ENCODE data around the gene FMO5.
"Not testable (repeated sequence)": the region's sequence is repeated elsewhere in the genome, so short reads cannot be mapped to it uniquely, and the experiment has no call there.

FMO5 gene, protein sequence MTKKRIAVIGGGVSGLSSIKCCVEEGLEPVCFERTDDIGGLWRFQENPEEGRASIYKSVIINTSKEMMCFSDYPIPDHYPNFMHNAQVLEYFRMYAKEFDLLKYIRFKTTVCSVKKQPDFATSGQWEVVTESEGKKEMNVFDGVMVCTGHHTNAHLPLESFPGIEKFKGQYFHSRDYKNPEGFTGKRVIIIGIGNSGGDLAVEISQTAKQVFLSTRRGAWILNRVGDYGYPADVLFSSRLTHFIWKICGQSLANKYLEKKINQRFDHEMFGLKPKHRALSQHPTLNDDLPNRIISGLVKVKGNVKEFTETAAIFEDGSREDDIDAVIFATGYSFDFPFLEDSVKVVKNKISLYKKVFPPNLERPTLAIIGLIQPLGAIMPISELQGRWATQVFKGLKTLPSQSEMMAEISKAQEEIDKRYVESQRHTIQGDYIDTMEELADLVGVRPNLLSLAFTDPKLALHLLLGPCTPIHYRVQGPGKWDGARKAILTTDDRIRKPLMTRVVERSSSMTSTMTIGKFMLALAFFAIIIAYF

DNA sequence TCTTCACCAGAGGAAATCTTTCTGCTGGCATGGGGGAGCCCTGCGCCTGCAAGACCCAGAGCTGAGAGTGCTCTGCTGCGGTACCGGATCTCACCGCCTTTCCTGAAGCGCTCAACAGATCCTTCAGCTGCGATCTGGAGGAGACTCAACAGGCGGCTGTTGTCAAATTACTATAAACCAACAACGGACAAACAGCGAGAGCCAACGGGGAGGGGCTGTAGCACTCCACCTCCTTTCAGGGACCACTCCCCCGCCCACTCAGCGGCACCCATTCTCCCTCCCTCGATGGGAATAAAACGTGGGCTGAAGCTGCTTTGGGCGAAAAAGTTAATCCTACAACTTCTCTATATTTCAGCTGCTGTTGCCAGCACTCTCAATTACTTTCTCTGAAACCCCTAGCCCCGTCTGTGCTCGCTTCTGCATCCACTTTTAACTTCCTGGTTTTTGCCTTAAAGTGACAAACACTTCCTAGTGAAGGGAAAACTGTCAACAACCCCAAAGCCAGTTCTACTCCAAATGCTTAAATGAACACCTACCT lies at the start of gene FMO5:
Gene FMO5, minus strand, starts transcription at position 147 of the 538 bp plus-strand sequence. CDS start 310 bp downstream, outside the sequence.
- peak; percentile 36 for DNase-seq (ENCODE audit: low spot score)

DNA sequence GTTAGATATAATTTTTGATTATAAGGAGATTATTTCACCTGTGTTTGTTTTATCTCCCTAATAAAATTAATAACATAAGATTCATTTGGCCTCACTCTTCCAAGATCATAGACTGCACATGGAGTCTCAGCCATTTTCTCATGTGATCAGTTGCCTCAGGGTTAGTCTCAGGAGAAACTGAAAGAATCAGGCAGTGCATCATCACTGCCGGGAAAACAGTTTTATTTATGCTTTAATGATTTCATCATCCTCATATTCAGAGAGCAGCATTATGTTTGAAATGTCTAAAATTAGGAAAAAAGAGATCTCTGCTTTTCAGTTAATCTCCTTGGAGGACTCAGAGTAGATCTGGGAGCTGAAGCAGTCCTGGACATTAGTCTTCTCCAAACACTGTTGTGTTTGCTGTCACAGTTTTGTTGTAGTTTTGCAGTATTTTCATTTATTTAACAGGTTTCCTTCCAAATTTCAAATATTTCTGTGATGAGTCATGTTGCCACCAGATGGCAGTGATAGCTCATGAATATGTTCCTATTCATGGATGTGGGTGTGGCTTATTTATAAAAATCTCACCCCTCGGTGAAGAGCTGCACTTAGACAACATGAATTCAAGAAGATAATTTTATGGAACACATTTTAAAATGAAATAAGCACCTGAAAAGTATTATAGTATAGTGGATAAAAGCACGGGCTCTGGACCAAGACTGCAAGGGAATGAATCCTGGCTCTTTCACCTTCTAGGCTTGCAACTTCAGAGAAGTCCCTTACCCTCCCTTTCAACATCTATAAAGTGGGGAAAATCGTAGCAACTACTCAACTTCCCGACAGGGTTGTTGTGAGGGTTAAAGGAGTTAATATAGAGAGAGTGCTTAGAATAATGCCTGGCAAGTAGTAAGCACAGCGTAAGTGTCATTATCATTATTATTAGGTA lies 48.5 kb upstream of the FMO5 start:
- peak; percentile 32 for DNase-seq (ENCODE audit: low spot score)

DNA sequence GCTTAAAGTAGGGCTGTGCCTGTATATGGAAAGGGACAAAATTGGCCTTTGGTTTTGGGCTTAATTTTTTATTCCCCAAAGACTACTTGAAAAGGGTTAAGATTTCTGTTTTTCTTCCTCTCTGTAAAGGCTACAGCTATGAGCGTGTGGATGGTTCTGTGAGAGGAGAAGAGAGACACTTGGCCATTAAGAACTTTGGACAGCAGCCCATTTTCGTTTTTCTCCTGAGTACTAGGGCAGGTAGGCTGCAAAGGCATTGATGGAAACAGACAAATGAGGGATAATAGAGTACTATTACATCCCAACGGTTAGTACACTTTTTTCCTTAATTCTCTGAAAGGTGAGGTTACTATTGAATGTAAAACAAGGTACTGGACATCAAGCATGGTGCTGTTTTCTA lies 46.9 kb upstream of the FMO5 start:
- DNase-seq (ENCODE audit: low spot score), result no peak

DNA sequence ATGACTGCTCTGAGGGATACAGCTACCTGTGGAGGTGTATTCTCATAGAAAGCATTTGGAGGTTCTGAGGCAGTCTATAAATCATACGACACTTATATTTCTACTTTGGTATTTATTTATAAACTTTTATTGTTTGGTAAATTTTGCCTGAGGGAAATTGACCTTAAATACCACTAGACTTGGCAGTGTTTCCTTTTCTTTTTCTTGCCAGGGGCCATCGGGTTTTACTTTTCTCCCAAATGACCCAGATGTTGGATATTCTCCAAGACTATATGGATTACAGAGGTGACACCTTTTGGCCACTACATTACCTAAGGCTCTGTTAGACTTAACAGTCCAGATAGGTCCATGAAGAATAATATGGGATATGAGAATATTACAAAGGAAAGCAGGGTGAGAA lies 45.6 kb upstream of the FMO5 start:
- DNase-seq (ENCODE audit: low spot score), result no peak

DNA sequence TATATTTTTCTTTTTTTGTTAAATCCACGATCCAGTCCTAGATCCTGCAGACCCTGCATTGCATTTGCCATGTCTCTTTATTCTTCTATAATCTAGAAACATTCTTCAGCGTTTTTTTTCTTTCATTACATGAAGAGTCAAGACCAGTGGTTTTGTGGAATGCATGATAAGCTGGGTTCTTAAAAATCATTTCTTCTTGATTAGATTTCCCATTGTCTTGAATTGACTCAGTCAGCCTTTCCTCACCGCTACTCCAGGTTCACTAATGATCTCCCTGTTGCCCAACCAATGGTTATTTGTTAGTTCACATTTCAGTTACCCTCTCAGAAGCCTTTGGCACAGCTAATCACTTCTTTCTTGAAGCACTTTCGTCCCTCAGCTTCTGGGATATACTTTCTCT lies 42.6 kb upstream of the FMO5 start:
- DNase-seq (ENCODE audit: low spot score), result no peak

DNA sequence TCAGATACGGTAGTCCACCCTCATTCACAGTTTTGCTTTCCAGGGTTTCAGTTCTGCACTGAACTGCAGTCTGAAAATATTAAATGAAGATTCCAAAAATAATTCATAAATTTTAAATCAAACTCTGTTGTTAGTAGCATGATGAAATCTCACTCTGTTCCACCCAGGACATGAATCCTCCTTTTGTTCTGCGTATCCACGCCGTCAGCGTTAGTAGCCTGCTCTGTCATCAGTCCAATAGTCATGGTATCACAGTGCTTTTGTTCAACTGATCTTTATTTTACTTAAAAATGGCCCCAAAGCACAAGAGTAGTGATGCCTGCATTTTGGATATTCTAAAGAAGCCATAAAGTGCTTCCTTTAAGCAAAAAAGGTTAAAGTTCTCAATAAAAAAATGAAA lies 41.2 kb upstream of the FMO5 start:
- no peak for DNase-seq (ENCODE audit: low spot score)

DNA sequence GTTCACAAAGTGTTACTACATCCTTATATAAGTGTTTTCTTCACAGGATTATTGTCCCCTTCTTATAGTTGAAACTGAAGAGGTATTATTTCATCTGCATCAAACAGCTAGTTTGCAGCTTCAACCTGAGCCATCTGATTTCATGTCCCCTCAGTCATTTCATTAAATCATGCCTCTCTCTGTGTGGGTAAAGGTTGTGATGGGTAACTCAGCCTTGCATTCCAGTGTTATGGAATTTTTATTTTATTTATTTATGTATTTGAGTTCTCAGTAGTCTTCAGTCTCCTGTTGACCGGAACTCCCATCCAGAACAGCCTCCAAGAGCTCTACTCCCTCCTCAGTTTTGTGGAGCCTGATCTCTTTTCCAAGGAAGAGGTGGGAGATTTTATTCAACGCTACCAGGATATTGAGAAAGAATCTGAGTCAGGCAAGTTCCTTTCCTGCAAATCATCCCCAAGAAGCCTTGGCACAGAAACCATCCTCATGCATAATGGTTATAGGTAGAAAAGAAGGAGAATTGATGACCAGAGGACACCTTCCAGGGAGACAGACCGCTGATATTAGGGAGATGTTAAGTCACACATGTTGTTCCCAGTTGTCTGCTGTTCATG lies 39.1 kb upstream of the FMO5 start:
- no peak for DNase-seq (ENCODE audit: low spot score)

DNA sequence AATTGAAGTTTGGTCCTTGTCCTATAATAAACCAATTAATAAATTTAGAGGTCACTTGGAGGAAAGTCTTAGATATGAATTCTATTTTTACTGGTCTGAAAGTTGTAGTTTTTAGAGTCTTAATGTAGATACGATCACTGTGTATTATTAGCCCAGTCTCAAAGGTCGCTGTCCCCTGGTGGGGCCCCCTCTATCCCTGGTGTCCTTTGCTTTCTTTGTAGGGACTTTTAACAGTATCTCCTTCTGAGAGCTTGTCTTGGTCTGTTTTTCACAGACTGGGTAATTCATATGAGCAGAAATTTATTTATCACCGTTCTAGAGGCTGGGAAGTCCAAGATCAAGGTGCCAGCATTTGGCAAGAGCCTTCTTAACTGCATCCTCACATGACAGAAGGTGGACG lies 35.8 kb upstream of the FMO5 start:
- no peak for DNase-seq (ENCODE audit: low spot score)

DNA sequence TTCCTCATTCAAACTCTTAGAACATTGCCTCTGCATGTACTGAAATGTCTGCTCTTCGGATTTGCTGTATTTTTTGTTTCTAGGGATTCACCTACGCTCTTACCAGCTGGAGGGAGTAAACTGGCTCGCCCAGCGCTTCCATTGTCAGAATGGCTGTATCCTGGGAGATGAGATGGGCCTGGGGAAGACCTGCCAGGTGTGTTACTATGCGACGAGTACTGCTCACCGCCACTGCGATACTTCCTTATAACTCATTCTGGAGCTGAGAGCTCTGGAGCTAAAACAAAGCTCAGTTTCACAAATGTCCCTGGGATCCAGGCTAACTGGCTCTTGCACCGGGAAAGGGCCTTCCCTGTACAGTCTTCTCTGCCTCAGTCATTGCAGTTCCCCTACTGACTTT lies 27.4 kb upstream of the FMO5 start:
- no peak for DNase-seq (ENCODE audit: low spot score)

DNA sequence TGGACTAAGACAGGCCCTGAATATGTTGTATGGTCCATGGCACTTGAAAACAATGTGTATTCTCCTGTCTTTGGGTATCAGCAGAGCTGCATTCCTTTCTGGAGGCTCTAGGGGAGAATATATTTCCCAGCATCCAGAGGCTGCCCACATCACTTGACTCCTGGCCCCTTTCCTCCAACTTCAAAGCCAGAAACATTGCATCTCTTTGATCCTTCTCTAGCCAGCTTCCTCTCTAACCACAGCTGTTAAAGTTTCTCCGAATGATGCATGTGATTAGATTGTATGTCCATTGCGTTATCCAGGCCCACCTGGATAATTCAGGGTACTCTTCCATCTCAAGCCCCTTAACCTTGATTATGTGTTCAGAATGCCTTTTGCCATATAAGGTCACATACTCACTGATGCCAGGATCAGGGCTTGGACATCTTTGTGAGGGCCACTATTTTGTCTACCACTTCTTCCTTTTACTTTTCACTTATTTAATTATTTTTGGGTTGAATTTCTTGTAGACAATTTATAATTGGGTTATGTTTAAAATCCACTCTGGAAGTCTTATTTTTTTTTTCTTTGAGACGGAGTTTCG lies 22.6 kb upstream of the FMO5 start:
- DNase-seq (ENCODE audit: low spot score), result no peak

DNA sequence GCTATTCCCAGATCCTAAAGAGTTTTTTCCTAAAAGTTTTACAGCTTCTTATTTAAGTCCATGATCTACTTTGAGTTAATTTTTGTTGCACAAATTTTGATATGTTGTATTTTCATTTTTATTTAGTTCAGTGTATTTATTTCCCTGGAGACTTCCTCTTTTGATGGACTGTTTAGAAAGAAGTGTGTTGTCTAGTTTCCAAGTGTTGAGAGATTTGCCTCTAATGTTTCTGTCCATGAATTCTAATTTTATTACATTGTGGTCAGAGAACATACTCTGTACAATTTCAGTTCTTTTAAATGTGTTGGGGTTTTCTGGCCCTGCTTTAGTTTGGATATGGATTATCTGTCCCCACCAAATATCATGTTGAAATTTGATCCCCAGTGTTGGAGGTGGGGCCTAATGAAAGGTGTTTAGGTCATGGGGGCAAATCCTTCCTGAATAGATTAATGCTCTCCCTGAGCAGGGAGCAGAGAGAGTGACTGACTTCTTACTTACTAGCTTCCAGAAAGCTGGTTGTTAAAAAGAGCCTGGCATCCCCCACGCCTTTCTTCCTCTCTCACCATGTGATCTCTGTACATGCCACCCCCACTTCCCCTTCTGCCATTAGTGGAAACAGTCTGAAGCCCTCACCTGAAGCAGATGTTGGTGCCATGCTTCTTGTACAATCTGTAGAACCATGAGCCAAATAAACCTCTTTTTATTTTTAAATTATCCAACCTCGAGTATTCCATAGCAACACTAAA lies 21.9 kb upstream of the FMO5 start:
- no peak for DNase-seq (ENCODE audit: low spot score)

DNA sequence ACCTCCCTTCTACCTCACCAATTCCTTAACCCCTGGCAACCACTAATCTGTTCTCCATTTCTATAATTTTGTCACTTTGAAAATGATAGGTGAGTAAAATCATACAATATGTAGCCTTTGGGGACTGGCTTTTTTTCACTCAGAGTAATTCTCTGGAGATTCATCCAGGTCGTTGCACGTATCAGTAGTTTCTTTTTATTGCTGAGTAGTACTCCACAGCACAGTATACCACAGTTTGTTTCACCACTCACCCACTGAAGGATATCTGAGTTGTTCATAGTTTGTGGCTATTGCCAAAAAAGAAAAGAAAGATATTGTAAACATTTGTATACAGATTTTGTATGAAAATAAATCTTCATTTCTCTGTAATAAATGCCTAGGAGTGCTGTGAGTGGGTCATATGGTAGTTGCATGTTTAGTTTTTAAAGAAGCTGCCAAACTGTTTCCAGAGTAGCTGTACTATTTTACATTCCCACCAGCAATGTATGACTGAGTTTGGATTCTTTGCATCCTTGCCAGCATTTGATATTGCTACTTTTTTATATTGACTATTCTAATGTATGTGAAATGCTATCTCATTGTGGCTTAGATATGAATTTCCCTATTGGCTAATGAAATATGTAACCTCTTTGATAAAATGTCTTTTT lies 21.0 kb upstream of the FMO5 start:
- no peak for DNase-seq (ENCODE audit: low spot score)

DNA sequence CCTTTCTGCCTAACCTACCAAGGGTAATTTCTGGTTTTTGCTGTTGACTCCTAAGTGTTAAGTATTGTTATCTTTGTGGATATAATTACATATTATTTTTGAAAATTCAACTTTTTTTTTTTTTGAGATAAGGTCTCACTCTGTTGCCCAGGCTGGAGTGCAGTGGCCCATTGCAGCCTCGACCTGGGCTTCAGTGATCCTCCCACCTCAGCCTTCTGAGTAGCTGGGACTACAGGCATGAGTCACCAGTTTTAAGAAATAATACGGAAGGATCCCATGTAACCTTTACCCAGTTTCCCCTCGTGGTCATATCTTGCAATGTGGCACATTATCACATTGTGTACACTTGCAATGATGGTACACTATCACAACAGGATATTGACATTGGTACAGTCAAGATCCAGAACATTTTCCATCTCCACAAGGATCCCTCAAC lies 20.5 kb upstream of the FMO5 start:
- no peak for DNase-seq (ENCODE audit: low spot score)

DNA sequence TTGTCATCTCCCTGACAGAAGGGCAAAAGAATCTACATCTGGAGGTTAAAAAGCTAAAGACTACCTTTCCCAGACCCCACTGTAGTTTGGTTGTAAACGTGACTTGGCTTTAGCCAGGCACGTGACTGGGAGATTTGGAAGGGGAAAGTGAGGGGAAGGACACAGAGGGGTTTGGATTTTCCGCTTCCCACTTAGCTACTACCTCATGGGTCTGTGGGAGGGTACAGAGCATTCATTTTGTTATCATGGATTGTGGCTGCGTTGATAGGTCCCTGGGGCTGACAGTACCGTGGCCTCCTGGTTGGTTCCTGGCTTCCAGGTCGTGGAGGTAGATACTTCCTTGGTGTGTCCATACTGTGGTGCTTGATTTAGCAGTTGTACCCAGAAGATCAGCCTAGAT lies 20.0 kb upstream of the FMO5 start:
- DNase-seq (ENCODE audit: low spot score), result no peak

DNA sequence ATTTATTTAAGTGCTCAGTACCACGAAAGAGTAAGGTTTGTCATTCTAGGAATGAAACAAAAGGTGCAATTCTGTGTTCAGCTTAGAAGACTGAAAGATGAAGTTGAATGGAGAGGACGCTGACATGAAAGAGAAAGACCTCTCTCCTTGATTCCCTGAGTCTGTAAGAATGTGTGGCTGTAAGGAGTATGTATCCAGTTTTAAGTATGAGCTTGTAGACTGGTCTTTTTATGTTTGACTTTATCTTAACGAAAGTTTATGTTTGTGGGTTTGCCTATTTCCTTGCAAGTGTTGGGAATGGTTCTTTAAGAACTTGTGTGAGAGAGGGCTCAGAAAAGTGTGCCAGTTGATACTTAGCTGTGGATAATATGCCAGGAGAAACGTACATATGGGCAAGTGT lies 18.7 kb upstream of the FMO5 start:
- DNase-seq (ENCODE audit: low spot score), result no peak

DNA sequence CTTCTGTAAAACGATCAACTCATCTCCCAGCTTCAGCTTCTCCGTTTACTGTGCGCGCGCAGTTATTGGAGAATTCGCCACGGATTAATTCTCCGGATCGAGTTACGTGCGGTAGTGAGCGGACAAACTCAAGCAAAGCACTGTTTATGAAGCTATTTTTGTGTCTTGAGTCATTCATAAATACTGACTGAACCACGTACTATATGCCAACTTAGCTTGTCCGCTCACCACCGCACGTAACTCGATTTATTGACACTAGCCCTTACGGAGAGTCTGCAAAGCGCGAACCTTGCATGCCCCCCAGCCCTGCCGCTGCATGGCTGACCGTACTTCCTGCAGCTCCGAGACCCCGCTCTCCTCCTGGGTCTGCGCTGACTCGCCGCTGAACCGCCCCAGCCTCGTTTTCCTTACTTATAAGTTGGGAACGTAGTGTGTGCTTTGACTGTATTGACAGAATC lies 18.1 kb upstream of the FMO5 start:
- peak; percentile 39 for DNase-seq (ENCODE audit: low spot score)

DNA sequence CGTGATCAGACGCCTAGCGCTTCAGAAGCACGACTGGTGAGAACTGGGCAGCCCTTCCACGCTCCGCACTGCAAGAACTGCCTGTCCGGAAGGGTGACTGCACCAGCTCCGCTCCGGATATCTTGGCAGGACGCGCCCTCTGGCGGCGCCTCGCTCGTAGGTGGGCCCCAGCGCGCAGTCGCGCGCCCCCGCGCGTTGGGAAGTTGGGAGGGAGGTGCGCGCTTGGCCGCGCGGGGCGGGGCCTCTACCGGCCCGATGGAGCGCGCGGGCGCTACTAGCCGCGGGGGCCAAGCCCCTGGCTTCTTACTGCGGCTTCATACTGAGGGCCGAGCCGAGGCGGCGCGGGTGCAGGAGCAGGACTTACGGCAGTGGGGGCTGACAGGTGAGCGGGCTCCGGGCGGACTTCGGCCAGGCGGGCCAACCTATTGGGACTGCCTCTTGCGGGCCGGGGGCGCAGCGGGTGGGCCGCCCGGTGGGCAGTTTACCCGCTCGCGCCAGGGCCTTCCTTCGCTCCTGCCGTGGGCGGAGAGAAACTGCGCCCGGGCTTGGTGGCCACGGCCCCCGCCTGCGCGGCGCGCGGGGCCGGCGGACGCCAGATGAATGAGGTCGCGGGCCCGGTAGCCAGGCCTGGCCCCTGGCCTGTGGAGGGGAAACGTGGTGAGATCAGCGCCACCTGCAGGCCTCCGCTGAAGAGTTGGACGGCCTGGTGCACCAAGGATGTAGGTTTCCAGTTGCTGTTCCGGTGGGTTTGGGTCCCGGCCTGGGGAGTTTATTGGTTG lies 17.5 kb upstream of the FMO5 start, which contains the start of gene CHD1L:
Gene CHD1L, plus strand, starts transcription at position 236 of the 779 bp plus-strand sequence. Its CDS starts 20 bp downstream, at position 256.
- DNase-seq (ENCODE audit: low spot score), result peak; percentile 78

DNA sequence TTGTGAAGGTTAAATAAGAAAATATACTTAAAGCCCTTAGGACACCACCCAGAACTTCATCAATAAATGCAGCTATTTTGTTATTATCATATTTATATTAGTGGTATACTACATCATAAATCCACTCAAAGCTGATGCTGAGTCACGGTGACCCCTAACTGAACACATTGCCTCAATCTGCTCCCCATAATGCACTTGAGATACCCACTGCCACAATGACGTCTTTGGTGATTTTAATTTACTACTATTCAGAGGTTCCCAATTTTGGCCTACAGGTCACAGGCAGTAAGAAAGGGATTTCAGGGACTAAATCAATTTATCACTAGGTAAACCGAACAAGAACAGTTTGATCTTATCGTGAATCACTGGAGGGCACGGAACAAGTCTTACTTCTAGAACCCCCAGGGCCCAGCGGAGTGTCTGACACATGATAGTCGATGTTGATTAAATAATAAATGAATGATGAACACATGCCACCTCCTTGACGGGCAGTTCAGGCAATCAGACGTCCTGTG lies 16.9 kb upstream of the FMO5 start:
- no peak for DNase-seq (ENCODE audit: low spot score)

DNA sequence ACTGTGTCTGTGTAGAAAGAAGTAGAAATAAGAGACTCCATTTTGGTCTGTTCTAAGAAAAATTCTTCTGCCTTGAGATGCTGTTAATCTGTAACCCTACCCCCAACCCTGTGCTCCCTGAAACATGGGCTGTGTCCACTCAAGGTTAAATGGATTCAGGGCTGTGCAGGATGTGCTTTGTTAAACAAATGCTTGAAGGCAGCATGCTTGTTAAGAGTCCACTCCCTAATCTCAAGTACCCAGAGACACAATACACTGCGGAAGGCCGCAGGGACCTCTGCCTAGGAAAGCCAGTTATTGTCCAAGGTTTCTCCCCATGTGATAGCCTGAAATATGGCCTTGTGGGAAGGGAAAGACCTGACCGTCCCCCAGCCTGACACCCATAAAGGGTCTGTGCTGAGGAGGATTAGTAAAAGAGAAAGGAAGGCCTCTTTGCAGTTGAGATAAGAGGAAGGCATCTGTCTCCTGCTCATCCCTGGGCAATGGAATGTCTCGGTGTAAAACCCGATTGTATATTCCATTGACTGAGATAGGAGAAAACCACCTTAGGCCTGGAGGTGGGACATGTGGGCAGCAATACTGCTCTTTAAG lies 15.1 kb upstream of the FMO5 start:
- DNase-seq (ENCODE audit: low spot score), result not testable (repeated sequence)

Data from HuH-7 (cell line).